Skin of body (tissue), 2 donors: ENCODE measurements around the gene CACNB4. TPM values are rescaled to one million over a fixed set of nuclear protein-coding genes. Genes with fewer than 3 reads are reported as not detected.
"Not testable (repeated sequence)": the region's sequence is repeated elsewhere in the genome, so short reads cannot be mapped to it uniquely, and the experiment has no call there.

ENCODE experiments used
- DNase-seq: peaks from one replicate; lab custom pipeline; 2025; lab: John Stamatoyannopoulos, UW
- total RNA-seq: library from RNA; depleted of rRNA; stranded (reverse); fragments of >200 nt; gene quantifications from one replicate; pipeline ENCODE4 v1.2.3, GENCODE V29; 2014

Gene CACNB4
- total RNA-seq, 1 donor from 2014 or later: 16.3 TPM

- DNase-seq: no peak
Observed at GRCh38 chr2:151946250-151946884, 152.5 kb downstream of the CACNB4 start.

GRCh38 chr2:151945602-151946001, 153.2 kb downstream of the CACNB4 start:
- no peak for DNase-seq

GRCh38 chr2:151945186-151945585, 153.7 kb downstream of the CACNB4 start:
- DNase-seq: no peak

GRCh38 chr2:151943461-151943860, 155.4 kb downstream of the CACNB4 start:
- DNase-seq: no peak

DNA sequence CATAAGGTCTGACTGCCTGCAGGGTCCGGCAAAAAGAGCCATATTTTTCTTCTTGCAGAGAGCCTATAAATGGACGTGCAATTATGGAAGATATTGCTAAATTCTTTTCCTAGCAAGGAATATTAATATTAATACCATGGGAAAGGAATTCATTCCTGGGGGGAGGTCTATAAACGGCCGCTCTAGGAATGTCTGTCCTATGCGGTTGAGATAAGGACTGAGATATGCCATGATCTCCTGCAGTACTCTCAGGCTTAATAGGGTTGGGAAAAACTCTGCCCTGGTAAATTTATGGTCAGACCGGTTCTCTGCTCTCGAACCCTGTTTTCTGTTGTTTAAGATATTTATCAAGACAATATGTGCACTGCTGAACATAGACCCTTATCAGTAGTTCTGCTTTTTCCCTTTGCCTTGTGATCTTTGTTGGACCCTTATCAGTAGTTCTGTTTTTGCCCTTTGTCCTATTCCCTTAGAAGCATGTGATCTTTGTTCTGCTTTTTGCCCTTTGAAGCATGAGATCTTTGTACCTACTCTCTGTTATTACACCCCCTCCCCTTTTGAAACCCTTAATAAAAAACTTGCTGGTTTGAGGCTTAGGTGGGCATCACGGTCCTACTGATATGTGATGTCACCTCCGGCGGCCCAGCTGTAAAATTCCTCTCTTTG, 156.2 kb downstream of the CACNB4 start:
- DNase-seq: not testable (repeated sequence)

- no peak for DNase-seq
Observed at GRCh38 chr2:151937966-151938365, 160.9 kb downstream of the CACNB4 start.

DNA sequence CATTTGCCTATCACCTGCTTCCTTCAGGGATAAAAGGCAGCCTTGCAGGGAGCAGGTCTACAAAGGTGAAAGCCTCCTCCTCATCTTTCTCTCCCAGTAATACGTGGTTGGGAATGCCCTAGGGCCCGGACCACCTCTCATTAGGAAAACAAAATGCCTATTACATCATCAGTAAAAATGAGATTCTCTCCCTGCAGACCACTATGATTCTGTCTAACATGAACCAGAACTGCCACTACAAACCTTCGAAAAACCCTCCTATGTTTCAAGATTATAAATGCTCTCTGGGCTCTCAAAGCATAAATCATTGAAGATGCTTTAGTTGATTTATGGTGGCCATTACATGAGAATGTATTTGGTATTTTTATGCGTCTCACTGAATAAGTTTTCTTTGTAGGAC, 162.2 kb downstream of the CACNB4 start:
- no peak for DNase-seq

DNA sequence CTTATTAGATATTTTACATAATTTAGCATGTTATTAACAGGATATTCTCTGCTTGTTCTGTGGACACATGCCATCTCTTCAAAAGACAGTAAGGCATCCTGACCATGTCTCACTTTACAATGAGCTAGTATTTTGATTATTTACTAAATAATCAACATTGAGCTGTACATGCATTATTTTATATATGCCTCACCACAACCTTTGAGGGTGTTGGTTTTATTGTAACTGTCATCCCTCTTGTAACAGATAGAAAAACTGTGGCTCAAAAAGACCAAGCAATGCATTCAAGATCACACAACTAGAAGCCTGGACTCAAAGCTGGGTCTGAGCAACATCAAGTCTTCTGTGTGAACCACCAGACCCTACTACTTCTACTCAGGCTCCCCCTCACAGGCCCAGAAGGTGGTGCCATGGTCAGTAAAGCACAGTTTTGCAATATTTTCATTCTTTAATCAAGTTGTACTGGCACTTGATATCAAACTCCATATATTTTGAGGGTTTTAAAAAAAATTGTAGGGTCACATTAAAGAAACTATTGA, 165.5 kb downstream of the CACNB4 start:
- no peak for DNase-seq

DNA sequence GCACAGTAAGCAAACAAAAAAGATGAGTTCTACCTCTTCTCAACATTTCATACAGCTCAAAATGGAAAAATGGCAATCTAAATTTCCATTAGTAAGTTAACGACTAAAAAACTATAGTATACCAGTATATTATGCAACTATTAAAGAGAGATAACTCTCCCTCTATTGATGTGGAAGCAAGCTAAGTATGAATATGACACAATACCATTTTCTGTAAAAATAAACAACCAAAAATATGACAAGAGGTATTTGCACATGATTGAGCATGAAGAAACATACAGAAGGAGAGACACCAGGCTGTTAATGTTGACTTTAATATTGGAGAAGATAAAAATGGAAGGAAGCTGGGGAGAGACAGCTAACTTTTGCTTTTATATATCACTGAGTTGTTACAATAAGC, 167.1 kb downstream of the CACNB4 start:
- DNase-seq: no peak

DNA sequence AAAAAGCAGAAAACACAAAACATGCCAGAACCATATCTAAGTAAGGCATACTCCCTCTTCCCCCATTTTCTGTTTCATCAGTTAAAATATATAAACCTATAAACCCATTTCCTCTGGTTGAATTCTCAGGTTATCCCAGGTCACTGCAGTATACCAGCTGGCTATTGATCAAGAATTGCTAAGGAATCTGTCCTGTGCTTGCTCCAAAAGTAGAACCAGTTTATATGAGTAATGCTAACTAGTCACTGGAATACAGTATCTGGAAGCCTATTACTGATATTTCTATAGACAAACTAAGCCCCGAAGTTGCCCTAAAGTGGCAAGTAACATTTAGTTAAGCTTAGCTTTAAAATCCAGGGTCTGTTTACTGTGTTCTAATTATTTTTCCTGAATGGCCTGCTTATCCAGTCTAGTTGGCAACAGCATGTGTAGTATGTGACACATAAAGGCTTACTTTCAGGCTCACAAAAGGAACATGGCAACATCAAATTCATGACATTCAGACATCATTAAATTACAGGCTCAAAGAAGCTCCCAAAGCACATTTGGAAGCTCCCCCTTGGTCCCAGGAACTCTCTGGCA, 167.7 kb downstream of the CACNB4 start:
- no peak for DNase-seq

DNA sequence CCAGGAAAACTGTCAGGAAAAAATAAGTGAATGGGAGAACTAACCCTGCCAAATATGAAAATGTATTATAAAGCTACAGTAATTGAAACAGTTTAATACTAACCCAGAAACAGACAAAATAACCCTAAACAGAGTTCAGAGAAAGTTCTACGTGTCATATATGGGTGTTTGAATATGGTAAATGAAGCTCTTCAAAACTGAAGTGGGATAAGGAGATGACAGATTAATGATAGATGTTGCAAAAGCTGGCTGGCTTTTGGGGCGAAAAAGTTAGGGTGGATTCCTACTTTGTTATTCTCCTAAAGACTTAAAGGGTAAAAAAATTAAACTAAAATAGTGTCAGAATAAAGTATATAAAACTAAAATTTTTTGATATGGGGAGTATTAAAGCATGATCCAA, 168.8 kb downstream of the CACNB4 start:
- no peak for DNase-seq

DNA sequence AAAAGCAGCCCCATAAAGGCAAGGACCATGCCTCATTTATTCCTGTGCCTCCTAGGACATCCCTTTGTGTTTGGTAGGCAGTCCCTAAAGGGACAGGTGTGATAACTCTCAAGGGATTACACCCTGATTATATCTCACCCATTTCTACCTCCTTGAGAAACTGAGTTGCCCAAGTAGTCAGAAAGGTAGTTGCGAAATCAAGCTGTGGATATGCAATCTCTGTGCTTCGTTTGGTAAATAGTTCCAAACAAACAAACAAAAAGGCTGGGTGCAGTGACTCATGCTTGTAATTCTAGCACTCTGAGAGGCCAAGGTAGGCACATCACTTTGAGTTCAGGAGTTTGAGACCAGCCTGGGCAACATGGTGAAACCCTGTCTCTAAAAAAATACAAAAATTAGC, 170.5 kb downstream of the CACNB4 start:
- DNase-seq: no peak

GRCh38 chr2:151927501-151928221, 171.2 kb downstream of the CACNB4 start:
- no peak for DNase-seq

- DNase-seq: peak; percentile 4
Observed at GRCh38 chr2:151922845-151923666, 175.8 kb downstream of the CACNB4 start.

- DNase-seq: no peak
Observed at GRCh38 chr2:151919786-151920185, 179.1 kb downstream of the CACNB4 start.

- DNase-seq: no peak
Observed at GRCh38 chr2:151918308-151918707, 180.5 kb downstream of the CACNB4 start.

- DNase-seq: no peak
Observed at GRCh38 chr2:151916632-151917031, 182.2 kb downstream of the CACNB4 start.

GRCh38 chr2:151915629-151916025, 183.2 kb downstream of the CACNB4 start:
- not testable (repeated sequence) for DNase-seq

DNA sequence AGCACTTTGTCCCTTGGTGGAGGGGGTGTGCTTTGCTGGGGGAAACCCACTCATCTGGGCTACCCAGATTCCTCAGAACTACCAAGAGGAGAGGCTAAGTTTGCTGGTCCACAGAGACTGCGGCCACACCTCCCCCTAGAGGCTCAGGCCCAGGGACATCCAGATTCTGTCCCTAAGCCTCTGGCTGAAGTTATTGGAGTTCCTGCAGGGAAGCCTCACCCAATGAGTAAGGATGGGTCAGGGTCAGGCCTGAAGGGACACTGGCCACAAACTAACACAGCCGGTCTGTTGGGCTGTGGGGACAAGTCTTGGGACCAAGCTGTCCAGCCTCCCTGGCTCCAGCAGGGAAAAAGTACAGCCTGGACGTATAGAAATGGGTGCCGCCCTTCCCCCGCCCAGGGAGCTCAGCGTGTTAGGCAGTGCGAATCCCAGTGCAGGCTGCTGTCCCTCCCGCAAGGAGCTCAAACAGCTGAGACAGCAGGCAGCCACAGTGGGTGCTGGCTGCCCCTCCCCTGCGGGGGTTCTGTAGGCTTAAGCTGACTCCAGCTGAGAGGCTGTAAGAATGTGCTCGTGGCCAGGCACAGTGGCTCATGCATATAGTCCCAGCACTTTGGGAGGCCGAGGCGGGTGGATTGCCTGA, 183.7 kb downstream of the CACNB4 start:
- no peak for DNase-seq

GRCh38 chr2:151908204-151908882, 190.5 kb downstream of the CACNB4 start:
- no peak for DNase-seq
